ENCODE data around the gene FLRT1. TPM values are rescaled to one million over a fixed set of nuclear protein-coding genes. Genes with fewer than 3 reads are reported as not detected.

The FLRT1 gene
- total RNA-seq, 1 donor from 2014 or later, result 7.1 TPM

GRCh38 chr11:64072403-64072802 lies 36.7 kb downstream of the FLRT1 start:
- TF ChIP-seq, protein P1, sequence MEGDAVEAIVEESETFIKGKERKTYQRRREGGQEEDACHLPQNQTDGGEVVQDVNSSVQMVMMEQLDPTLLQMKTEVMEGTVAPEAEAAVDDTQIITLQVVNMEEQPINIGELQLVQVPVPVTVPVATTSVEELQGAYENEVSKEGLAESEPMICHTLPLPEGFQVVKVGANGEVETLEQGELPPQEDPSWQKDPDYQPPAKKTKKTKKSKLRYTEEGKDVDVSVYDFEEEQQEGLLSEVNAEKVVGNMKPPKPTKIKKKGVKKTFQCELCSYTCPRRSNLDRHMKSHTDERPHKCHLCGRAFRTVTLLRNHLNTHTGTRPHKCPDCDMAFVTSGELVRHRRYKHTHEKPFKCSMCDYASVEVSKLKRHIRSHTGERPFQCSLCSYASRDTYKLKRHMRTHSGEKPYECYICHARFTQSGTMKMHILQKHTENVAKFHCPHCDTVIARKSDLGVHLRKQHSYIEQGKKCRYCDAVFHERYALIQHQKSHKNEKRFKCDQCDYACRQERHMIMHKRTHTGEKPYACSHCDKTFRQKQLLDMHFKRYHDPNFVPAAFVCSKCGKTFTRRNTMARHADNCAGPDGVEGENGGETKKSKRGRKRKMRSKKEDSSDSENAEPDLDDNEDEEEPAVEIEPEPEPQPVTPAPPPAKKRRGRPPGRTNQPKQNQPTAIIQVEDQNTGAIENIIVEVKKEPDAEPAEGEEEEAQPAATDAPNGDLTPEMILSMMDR (IDR thresholded peaks at IDR 0.05; ENCODE audit: unreplicated experiment), result no peak
- Mint-ChIP-seq H3K27ac (no peak overlapping the region), H3K36me3 (no peaks in the 10 kb centered on the region), H3K27me3 (ENCODE audit: low read depth) (no peaks in the 10 kb centered on the region), H3K4me3 (no peak overlapping the region), H3K9me3 (no peaks in the 10 kb centered on the region), H3K4me1 (peaks cover 38% of the 10 kb centered on the region)
- no peak for DNase-seq (ENCODE audit: low spot score in 2 of 2, unreplicated experiment in 2 of 2)

DNA sequence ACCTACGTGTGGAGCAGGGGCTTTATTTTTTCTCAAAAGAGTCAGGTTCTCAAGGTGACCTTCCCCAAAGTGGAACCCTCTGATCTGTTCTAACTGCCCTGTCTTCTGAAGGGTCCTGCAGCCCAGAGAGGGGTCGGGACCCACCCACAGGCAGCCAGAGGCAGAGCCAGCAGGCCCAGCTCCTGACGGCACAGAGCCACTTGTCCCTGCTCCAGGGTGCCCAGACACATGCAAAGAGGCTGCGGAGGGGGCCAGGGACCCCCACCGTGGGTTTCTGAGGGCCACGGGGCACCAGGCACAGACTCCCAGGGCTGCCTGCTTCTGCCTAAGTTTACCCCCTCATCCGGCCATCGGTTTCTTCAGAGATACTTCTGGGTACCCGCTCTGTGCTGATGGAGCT lies 37.1 kb downstream of the FLRT1 start:
- DNase-seq (ENCODE audit: low spot score in 2 of 2, unreplicated experiment in 2 of 2), result no peak
- Mint-ChIP-seq H3K27me3 (ENCODE audit: low read depth) (no peaks in the 10 kb centered on the region), H3K9me3 (no peaks in the 10 kb centered on the region), H3K4me3 (no peak overlapping the region), H3K27ac (no peak overlapping the region), H3K4me1 (peaks cover 33% of the 10 kb centered on the region), H3K36me3 (no peaks in the 10 kb centered on the region)
- TF ChIP-seq, protein P1 (IDR thresholded peaks at IDR 0.05; ENCODE audit: unreplicated experiment), result no peak

DNA sequence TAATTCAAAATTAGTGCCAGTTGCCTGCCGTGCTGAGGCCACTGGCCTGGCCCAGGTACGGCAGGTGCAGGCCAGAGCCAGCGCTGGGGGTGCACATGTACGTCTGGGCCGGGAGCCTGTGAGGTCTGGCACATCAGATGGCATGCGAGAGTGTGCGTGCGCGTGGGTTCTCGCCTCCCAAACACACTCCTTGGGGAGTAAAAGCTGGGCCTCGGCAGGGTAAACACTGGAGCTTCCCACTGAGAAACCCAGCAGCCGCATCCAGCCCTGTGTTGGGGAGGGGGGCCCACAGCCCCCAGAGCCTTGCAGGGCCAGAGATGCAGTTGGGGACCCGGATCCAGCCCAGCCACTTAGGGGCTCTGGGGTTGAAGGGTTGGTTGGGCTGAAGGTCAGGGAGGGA lies 37.8 kb downstream of the FLRT1 start:
- Mint-ChIP-seq H3K4me1 (peaks cover 35% of the 10 kb centered on the region), H3K27me3 (ENCODE audit: low read depth) (no peaks in the 10 kb centered on the region), H3K4me3 (no peak overlapping the region), H3K9me3 (no peaks in the 10 kb centered on the region), H3K36me3 (no peaks in the 10 kb centered on the region), H3K27ac (no peak overlapping the region)
- TF ChIP-seq, protein P1 (IDR thresholded peaks at IDR 0.05; ENCODE audit: unreplicated experiment), result no peak
- DNase-seq (ENCODE audit: low spot score in 2 of 2, unreplicated experiment in 2 of 2), result no peak

DNA sequence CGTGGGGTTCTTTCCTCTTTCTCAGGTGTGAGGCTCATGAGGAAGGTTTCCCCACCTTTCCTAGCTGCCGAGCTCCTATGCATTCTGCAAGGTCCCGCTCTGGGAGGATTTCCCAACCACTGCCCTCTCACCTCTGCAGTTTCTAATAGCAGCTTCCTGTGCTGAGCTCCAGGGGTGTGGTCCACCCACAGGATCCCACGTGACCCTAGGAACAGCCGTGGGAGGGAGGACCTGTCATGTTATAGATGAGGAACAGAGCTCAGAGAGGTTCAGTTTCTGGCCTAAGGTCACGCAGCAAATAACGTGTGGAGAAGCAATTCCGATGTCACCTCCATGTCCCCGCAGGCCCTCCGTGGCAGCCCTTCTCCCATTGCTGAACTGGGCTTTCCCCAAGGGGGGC lies 38.5 kb downstream of the FLRT1 start:
- TF ChIP-seq, protein P1 (IDR thresholded peaks at IDR 0.05; ENCODE audit: unreplicated experiment), result no peak
- Mint-ChIP-seq H3K36me3 (no peaks in the 10 kb centered on the region), H3K27ac (no peak overlapping the region), H3K4me1 (peaks cover 38% of the 10 kb centered on the region), H3K9me3 (no peaks in the 10 kb centered on the region), H3K4me3 (no peak overlapping the region), H3K27me3 (ENCODE audit: low read depth) (no peaks in the 10 kb centered on the region)
- DNase-seq (ENCODE audit: low spot score in 2 of 2, unreplicated experiment in 2 of 2), result no peak

DNA sequence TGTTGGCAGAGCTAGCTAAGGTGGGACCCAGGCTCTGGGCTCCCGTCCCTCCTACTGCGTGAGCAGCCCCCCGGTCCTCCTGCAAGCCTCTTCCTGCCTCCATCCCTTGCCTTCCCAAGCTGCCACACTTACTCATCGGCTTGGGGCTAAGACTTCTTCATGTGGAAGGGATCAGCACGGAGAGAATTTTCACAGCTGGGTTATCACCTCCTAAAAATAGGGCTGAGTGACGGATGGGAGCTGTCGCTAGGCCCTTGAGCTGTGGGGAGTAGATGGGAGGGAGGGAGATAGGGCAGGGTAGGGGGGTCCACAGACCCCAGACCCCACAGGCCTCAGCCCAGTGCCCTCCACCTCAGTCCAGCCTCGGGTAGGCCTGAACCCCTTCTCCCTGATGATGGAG lies 41.0 kb downstream of the FLRT1 start:
- no peak for DNase-seq (ENCODE audit: low spot score in 2 of 2, unreplicated experiment in 2 of 2)
- Mint-ChIP-seq H3K36me3 (peaks cover 2% of the 10 kb centered on the region), H3K27me3 (ENCODE audit: low read depth) (peaks cover 2% of the 10 kb centered on the region), H3K4me3 (no peak overlapping the region), H3K4me1 (peaks cover 16% of the 10 kb centered on the region), H3K9me3 (no peaks in the 10 kb centered on the region), H3K27ac (no peak overlapping the region)
- TF ChIP-seq, protein P1 (IDR thresholded peaks at IDR 0.05; ENCODE audit: unreplicated experiment), result no peak

GRCh38 chr11:64077607-64078006 lies 41.9 kb downstream of the FLRT1 start:
- no peak for DNase-seq (ENCODE audit: low spot score in 2 of 2, unreplicated experiment in 2 of 2)
- H3K27ac Mint-ChIP-seq, result no peak overlapping the region
- TF ChIP-seq, protein P1 (IDR thresholded peaks at IDR 0.05; ENCODE audit: unreplicated experiment), result no peak
- H3K36me3 Mint-ChIP-seq, result peaks cover 2% of the 10 kb centered on the region
- peaks cover 2% of the 10 kb centered on the region for H3K27me3 Mint-ChIP-seq (ENCODE audit: low read depth)
- H3K4me1 Mint-ChIP-seq, result peaks cover 14% of the 10 kb centered on the region
- no peak overlapping the region for H3K4me3 Mint-ChIP-seq
- H3K9me3 Mint-ChIP-seq, result no peaks in the 10 kb centered on the region
